Calu3 (cell line): ENCODE results near the gene CACNA2D3. TPM values are rescaled to one million over a fixed set of nuclear protein-coding genes. Genes with fewer than 3 reads are reported as not detected.

Source experiments
- BruUV-seq: library from RNA; stranded (reverse); fragments of 400-500 nt; replicated peaks from 2 replicates; lab custom pipeline; 2021; lab: Mats Ljungman, UMichigan
- CTCF ChIA-PET: fragments of 300-600 bp; sonication (Branson Sonifier 250); formaldehyde crosslinking; loops from one replicate; lab custom pipeline; 2022; ENCODE audit warnings: antibody characterized with exemption; lab: Charles Lee
- DNase-seq: peaks from one replicate; pipeline ENCODE4 v3.0.0; 2022
- H3K27ac Mint-ChIP-seq: one replicate; pipeline ENCODE4 v1.8.0; 2022; ENCODE audit warnings: mixed read lengths; ENCODE audit not compliant: unreplicated experiment
- H3K27me3 Mint-ChIP-seq: one replicate; pipeline ENCODE4 v1.8.0; 2022; ENCODE audit warnings: mixed read lengths; ENCODE audit not compliant: unreplicated experiment
- H3K36me3 Mint-ChIP-seq: one replicate; pipeline ENCODE4 v1.8.0; 2022; ENCODE audit warnings: mild to moderate bottlenecking, moderate library complexity, mixed read lengths; ENCODE audit not compliant: insufficient read depth, unreplicated experiment
- H3K4me1 Mint-ChIP-seq: one replicate; pipeline ENCODE4 v1.8.0; 2022; ENCODE audit warnings: mild to moderate bottlenecking, low read depth, mixed read lengths; ENCODE audit not compliant: unreplicated experiment
- H3K4me3 Mint-ChIP-seq: one replicate; pipeline ENCODE4 v1.8.0; 2022; ENCODE audit warnings: mild to moderate bottlenecking, low read depth, moderate library complexity, mixed read lengths; ENCODE audit not compliant: unreplicated experiment
- H3K9me3 Mint-ChIP-seq: one replicate; pipeline ENCODE4 v1.8.0; 2022; ENCODE audit warnings: low read depth, mixed read lengths; ENCODE audit not compliant: unreplicated experiment
- CTCF ChIP-seq: fragments of 200-600 bp; IDR thresholded peaks from one replicate; pipeline ENCODE4 v1.8.0; 2022; ENCODE audit warnings: antibody characterized with exemption; ENCODE audit not compliant: unreplicated experiment
- intact Hi-C: fragments of 100-400 bp; cut with micrococcal nuclease; formaldehyde crosslinking; loops from one replicate; pipeline ENCODE4 v1.10.0; 2022; ENCODE audit not compliant: unreplicated experiment
- total RNA-seq: library from RNA; stranded (reverse); gene quantifications from 2 replicates; pipeline ENCODE4 v1.2.3, GENCODE V29; 2022

CACNA2D3 gene
- total RNA-seq, 1 experiment from 2014 or later, result not detected

- no peak for TF ChIP-seq CTCF
- no peak overlapping the region for H3K4me3 Mint-ChIP-seq
- no TSS peak for BruUV-seq
- intact Hi-C loops, result no loop called here
- peaks cover 59% of the 10 kb centered on the region for H3K27me3 Mint-ChIP-seq
- no peaks in the 10 kb centered on the region for H3K36me3 Mint-ChIP-seq
- H3K4me1 Mint-ChIP-seq, result no peaks in the 10 kb centered on the region
- H3K27ac Mint-ChIP-seq, result no peak overlapping the region
- H3K9me3 Mint-ChIP-seq, result no peaks in the 10 kb centered on the region
- CTCF ChIA-PET, result no interaction called here
- no peak for DNase-seq
Observed at GRCh38 chr3:54344601-54345231, 222.4 kb downstream of the CACNA2D3 start.

- Mint-ChIP-seq H3K4me3 (no peak overlapping the region), H3K27me3 (peaks cover 51% of the 10 kb centered on the region), H3K36me3 (no peaks in the 10 kb centered on the region), H3K9me3 (no peaks in the 10 kb centered on the region), H3K27ac (no peak overlapping the region), H3K4me1 (no peaks in the 10 kb centered on the region)
- TF ChIP-seq CTCF, result no peak
- CTCF ChIA-PET, result no interaction called here
- DNase-seq, result no peak
- intact Hi-C loops, result no loop called here
- BruUV-seq, result no TSS peak
Observed at GRCh38 chr3:54345847-54346375, 223.6 kb downstream of the CACNA2D3 start.

- CTCF ChIA-PET, result no interaction called here
- peaks cover 48% of the 10 kb centered on the region for H3K27me3 Mint-ChIP-seq
- H3K27ac Mint-ChIP-seq, result no peak overlapping the region
- no TSS peak for BruUV-seq
- no peak overlapping the region for H3K4me3 Mint-ChIP-seq
- TF ChIP-seq CTCF, result no peak
- no peaks in the 10 kb centered on the region for H3K9me3 Mint-ChIP-seq
- no peak for DNase-seq
- intact Hi-C loops, result no loop called here
- H3K36me3 Mint-ChIP-seq, result no peaks in the 10 kb centered on the region
- H3K4me1 Mint-ChIP-seq, result no peaks in the 10 kb centered on the region
Observed at GRCh38 chr3:54347060-54347459, 224.7 kb downstream of the CACNA2D3 start.

GRCh38 chr3:54347933-54348332, 225.6 kb downstream of the CACNA2D3 start:
- Mint-ChIP-seq H3K4me3 (no peak overlapping the region), H3K9me3 (no peaks in the 10 kb centered on the region), H3K36me3 (no peaks in the 10 kb centered on the region), H3K27ac (no peak overlapping the region), H3K27me3 (peaks cover 41% of the 10 kb centered on the region), H3K4me1 (no peaks in the 10 kb centered on the region)
- TF ChIP-seq CTCF, result no peak
- intact Hi-C loops, result no loop called here
- no TSS peak for BruUV-seq
- CTCF ChIA-PET, result no interaction called here
- DNase-seq, result no peak
